Panc1 (cell line): ENCODE results near the gene TP53I11. TPM values are rescaled to one million over a fixed set of nuclear protein-coding genes. Genes with fewer than 3 reads are reported as not detected.

Experiments
- ATAC-seq: fragments of 200-7000 bp; cut with Tn5 transposase; 2 replicates; pipeline ENCODE4 v1.9.1; 2020; ENCODE audit warnings: mild to moderate bottlenecking, moderate library complexity
- BruUV-seq: library from RNA; stranded (reverse); fragments of 400-500 nt; replicated peaks from 2 replicates; lab custom pipeline; 2021; lab: Mats Ljungman, UMichigan
- CTCF ChIA-PET: fragments of 300-600 bp; sonication (Branson Sonifier 250); formaldehyde crosslinking; loops from one replicate; lab custom pipeline; 2022; ENCODE audit warnings: antibody characterized with exemption; lab: Charles Lee
- POLR2A ChIA-PET: fragments of 300-600 bp; sonication (Branson Sonifier 250); formaldehyde crosslinking; loops from one replicate; lab custom pipeline; 2022; ENCODE audit warnings: antibody characterized with exemption; lab: Charles Lee
- DNase-seq: peaks from one replicate; pipeline ENCODE4 v3.0.0-alpha.2; 2010; ENCODE audit warnings: low read depth, low spot score
- H3K27ac ChIP-seq: 2 replicates; pipeline ENCODE4 v1.5.1; 2011; ENCODE audit warnings: mild to moderate bottlenecking, low read length, inconsistent platforms
- H3K27me3 ChIP-seq: fragments of 200-500 bp; sonication (Bioruptor generic); 2 replicates; pipeline ENCODE4 v1.6.0; 2014; ENCODE audit warnings: low read length, inconsistent platforms; ENCODE audit not compliant: control insufficient read depth, insufficient read depth
- H3K36me3 ChIP-seq: fragments of 200-500 bp; sonication (Bioruptor generic); 2 replicates; pipeline ENCODE4 v1.5.1; 2014; ENCODE audit warnings: inconsistent platforms, mild to moderate bottlenecking, low read length, moderate library complexity; ENCODE audit not compliant: control insufficient read depth, insufficient read depth
- H3K4me1 ChIP-seq: 2 replicates; pipeline ENCODE4 v1.5.1; 2011; ENCODE audit warnings: inconsistent platforms, mild to moderate bottlenecking, low read length, moderate library complexity; ENCODE audit not compliant: control insufficient read depth, insufficient read depth
- H3K4me3 ChIP-seq, 2 experiments: 2 replicates each; pipeline ENCODE4 v1.5.1; 2011 to 2012; ENCODE audit warnings: low read depth in 2 of 2, low read length in 2 of 2, mild to moderate bottlenecking in 2 of 2, inconsistent platforms in 1 of 2, moderate library complexity in 1 of 2
- H3K9me3 ChIP-seq: fragments of 200-500 bp; sonication (Bioruptor generic); 2 replicates; pipeline ENCODE4 v1.5.1; 2014; ENCODE audit warnings: low read depth, mild to moderate bottlenecking, inconsistent platforms, low read length, moderate library complexity; ENCODE audit not compliant: control insufficient read depth, insufficient read depth
- POLR2AphosphoS5 ChIP-seq: IDR thresholded peaks from 2 replicates; pipeline ENCODE4 v1.6.1; 2012; ENCODE audit warnings: mild to moderate bottlenecking, low read depth, low read length, moderate library complexity
- SIN3A ChIP-seq: IDR thresholded peaks from 2 replicates; pipeline ENCODE4 v1.6.1; 2012; ENCODE audit warnings: low read depth, mild to moderate bottlenecking, low read length, moderate library complexity, borderline replicate concordance; ENCODE audit not compliant: insufficient read depth
- TCF7L2 ChIP-seq: IDR thresholded peaks from 2 replicates; pipeline ENCODE4 v1.6.1; 2011; ENCODE audit warnings: mild to moderate bottlenecking, low read depth, low read length, inconsistent platforms
- in situ Hi-C: cut with HindIII; loops from 2 replicates; pipeline ENCODE4 v1.10.0; 2016; ENCODE audit warnings: low sequenced_read_pairs, low pct_unique_long_range_greater_than_20kb
- intact Hi-C: fragments of 100-400 bp; cut with micrococcal nuclease; formaldehyde crosslinking; loops from one replicate; pipeline ENCODE4 v1.10.0; 2022; ENCODE audit not compliant: unreplicated experiment
- total RNA-seq: library from RNA; stranded (reverse); gene quantifications from one replicate; pipeline ENCODE4 v1.2.1, GENCODE V29; 2021; ENCODE audit not compliant: unreplicated experiment
- TF ChIP-seq, protein P1 (sequence below), 2 experiments: IDR thresholded peaks; 2 replicates each; pipeline ENCODE4 v1.6.1; 2011 to 2012; ENCODE audit warnings: low read depth in 2 of 2, control low read depth in 1 of 2, low read length in 1 of 2, mild to moderate bottlenecking in 1 of 2, moderate library complexity in 1 of 2; ENCODE audit not compliant: insufficient read depth in 1 of 2
- TF ChIP-seq, protein P2 (sequence below): fragments of 450-650 bp; IDR thresholded peaks from 2 replicates; pipeline ENCODE4 v1.5.1; 2017; ENCODE audit warnings: mild to moderate bottlenecking

Gene TP53I11
- total RNA-seq, 1 experiment from 2014 or later = 132 TPM

DNA sequence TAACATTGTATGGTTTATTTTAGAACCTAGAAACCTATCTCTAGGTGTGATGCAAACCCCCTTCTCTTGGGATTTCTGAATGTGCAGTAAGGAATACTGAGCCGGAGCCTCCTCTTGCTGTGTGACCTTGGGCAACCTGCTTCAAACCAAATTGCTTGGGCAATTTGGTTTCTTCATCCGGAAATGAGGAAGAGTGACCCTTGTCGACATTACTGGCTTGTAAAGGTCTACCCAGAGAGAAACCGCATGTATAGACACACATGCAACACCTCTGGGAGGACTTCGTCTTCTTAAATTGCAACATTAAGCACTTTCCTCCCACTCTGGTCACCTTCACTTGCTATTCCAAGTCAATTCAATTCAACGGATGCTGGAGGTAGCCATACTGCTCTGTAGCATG, 19.6 kb upstream of the TP53I11 start:
- Histone ChIP-seq H3K4me1 (no peaks in the 10 kb centered on the region), H3K27me3 (no peaks in the 10 kb centered on the region), H3K9me3 (no peaks in the 10 kb centered on the region), H3K4me3 (no peak overlapping the region), H3K36me3 (no peaks in the 10 kb centered on the region), H3K27ac (no peak overlapping the region)
- ChIA-PET POLR2A (interaction anchor here (0.5 kb wide), 1 partner anchor 130 kb away, joined by 5 read pairs; no protein-coding TSS in a partner anchor), CTCF (interaction anchor here (0.6 kb wide), 1 partner anchor 336 kb away, joined by 3 read pairs; no protein-coding TSS in a partner anchor)
- ATAC-seq (no peak), DNase-seq (no peak)
- intact Hi-C loops (no loop called here), in situ Hi-C loops (no loop called here)
- TF ChIP-seq TCF7L2 = no peak
- TF ChIP-seq, protein P1, sequence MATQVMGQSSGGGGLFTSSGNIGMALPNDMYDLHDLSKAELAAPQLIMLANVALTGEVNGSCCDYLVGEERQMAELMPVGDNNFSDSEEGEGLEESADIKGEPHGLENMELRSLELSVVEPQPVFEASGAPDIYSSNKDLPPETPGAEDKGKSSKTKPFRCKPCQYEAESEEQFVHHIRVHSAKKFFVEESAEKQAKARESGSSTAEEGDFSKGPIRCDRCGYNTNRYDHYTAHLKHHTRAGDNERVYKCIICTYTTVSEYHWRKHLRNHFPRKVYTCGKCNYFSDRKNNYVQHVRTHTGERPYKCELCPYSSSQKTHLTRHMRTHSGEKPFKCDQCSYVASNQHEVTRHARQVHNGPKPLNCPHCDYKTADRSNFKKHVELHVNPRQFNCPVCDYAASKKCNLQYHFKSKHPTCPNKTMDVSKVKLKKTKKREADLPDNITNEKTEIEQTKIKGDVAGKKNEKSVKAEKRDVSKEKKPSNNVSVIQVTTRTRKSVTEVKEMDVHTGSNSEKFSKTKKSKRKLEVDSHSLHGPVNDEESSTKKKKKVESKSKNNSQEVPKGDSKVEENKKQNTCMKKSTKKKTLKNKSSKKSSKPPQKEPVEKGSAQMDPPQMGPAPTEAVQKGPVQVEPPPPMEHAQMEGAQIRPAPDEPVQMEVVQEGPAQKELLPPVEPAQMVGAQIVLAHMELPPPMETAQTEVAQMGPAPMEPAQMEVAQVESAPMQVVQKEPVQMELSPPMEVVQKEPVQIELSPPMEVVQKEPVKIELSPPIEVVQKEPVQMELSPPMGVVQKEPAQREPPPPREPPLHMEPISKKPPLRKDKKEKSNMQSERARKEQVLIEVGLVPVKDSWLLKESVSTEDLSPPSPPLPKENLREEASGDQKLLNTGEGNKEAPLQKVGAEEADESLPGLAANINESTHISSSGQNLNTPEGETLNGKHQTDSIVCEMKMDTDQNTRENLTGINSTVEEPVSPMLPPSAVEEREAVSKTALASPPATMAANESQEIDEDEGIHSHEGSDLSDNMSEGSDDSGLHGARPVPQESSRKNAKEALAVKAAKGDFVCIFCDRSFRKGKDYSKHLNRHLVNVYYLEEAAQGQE (IDR thresholded peaks at IDR 0.05; ENCODE audit: insufficient read depth in 1 of 2, low read depth in 2 of 2, low read length in 1 of 2) = no peak
- no peak for TF ChIP-seq SIN3A
- TF ChIP-seq POLR2AphosphoS5 = no peak
- TF ChIP-seq, protein P2, sequence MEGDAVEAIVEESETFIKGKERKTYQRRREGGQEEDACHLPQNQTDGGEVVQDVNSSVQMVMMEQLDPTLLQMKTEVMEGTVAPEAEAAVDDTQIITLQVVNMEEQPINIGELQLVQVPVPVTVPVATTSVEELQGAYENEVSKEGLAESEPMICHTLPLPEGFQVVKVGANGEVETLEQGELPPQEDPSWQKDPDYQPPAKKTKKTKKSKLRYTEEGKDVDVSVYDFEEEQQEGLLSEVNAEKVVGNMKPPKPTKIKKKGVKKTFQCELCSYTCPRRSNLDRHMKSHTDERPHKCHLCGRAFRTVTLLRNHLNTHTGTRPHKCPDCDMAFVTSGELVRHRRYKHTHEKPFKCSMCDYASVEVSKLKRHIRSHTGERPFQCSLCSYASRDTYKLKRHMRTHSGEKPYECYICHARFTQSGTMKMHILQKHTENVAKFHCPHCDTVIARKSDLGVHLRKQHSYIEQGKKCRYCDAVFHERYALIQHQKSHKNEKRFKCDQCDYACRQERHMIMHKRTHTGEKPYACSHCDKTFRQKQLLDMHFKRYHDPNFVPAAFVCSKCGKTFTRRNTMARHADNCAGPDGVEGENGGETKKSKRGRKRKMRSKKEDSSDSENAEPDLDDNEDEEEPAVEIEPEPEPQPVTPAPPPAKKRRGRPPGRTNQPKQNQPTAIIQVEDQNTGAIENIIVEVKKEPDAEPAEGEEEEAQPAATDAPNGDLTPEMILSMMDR = no peak
- BruUV-seq = no TSS peak

- Histone ChIP-seq H3K27me3 (no peaks in the 10 kb centered on the region), H3K4me3 (no peak overlapping the region), H3K9me3 (no peaks in the 10 kb centered on the region), H3K4me1 (no peaks in the 10 kb centered on the region), H3K36me3 (no peaks in the 10 kb centered on the region), H3K27ac (no peak overlapping the region)
- TF ChIP-seq TCF7L2 = no peak
- no peak for TF ChIP-seq POLR2AphosphoS5
- TF ChIP-seq, protein P2 = no peak
- TF ChIP-seq SIN3A = no peak
- TF ChIP-seq, protein P1 (IDR thresholded peaks at IDR 0.05; ENCODE audit: insufficient read depth in 1 of 2, low read depth in 2 of 2, low read length in 1 of 2) = no peak
- in situ Hi-C loops (no loop called here), intact Hi-C loops (no loop called here)
- BruUV-seq = no TSS peak
- ChIA-PET CTCF (interaction anchor here (0.6 kb wide), 1 partner anchor 337 kb away, joined by 3 read pairs; no protein-coding TSS in a partner anchor), POLR2A (interaction anchor here (0.5 kb wide), 1 partner anchor 131 kb away, joined by 5 read pairs; no protein-coding TSS in a partner anchor)
- DNase-seq (no peak), ATAC-seq (no peak)
Measured at GRCh38 chr11:44969651-44970252, 19.1 kb upstream of the TP53I11 start.
